ENCODE data around the gene WDR18.

The WDR18 gene

GRCh38 chr19:1009041-1009980 is 25.2 kb downstream of the WDR18 start:
- peak; percentile 9 for DNase-seq

- no peak for DNase-seq
Measured at GRCh38 chr19:1009981-1010538, 25.9 kb downstream of the WDR18 start.

- DNase-seq: no peak
Measured at GRCh38 chr19:1010586-1011510, 26.7 kb downstream of the WDR18 start.

GRCh38 chr19:1011831-1012333 is 27.7 kb downstream of the WDR18 start:
- DNase-seq: no peak

GRCh38 chr19:1012334-1012733 is 28.2 kb downstream of the WDR18 start:
- no peak for DNase-seq

GRCh38 chr19:1013218-1013617 is 29.1 kb downstream of the WDR18 start:
- no peak for DNase-seq

GRCh38 chr19:1014161-1015060 is 30.3 kb downstream of the WDR18 start:
- no peak for DNase-seq

- no peak for DNase-seq
Measured at GRCh38 chr19:1015061-1015781, 31.1 kb downstream of the WDR18 start.

- DNase-seq: no peak
Measured at GRCh38 chr19:1015782-1016646, 31.9 kb downstream of the WDR18 start.

- DNase-seq: no peak
Measured at GRCh38 chr19:1016647-1017114, 32.5 kb downstream of the WDR18 start.

GRCh38 chr19:1017115-1017905 is 33.2 kb downstream of the WDR18 start:
- DNase-seq: peak; percentile 7

- DNase-seq: no peak
Measured at GRCh38 chr19:1017906-1018305, 33.8 kb downstream of the WDR18 start.

GRCh38 chr19:1018393-1018792 is 34.2 kb downstream of the WDR18 start:
- peak; percentile 78 for DNase-seq

- DNase-seq: peak; percentile 13
Measured at GRCh38 chr19:1018932-1019615, 34.9 kb downstream of the WDR18 start.

GRCh38 chr19:1019616-1019961 is 35.4 kb downstream of the WDR18 start:
- DNase-seq: no peak

- peak; percentile 37 for DNase-seq
Measured at GRCh38 chr19:1019980-1020867, 36.1 kb downstream of the WDR18 start.

GRCh38 chr19:1020868-1021425 is 36.8 kb downstream of the WDR18 start, which contains the start of gene TMEM259:
Gene TMEM259 (minus strand): TSS chr19:1021123. CDS start chr19:1020996, 127 bp downstream.
- peak; percentile 99 for DNase-seq
